SU-DHL-6 (cell line): Measurements from ENCODE around the gene PROX1.

Experiments
- H2AFZ ChIP-seq: fragments of 200-600 bp; sonication (generic); 2 replicates; pipeline ENCODE4 v1.6.1; 2014; ENCODE audit warnings: low read depth, mild to moderate bottlenecking, moderate library complexity, mixed read lengths, antibody characterized with exemption, low read length; ENCODE audit not compliant: severe bottlenecking
- H3F3A ChIP-seq: fragments of 200-600 bp; shearing (Covaris generic); 2 replicates; pipeline ENCODE4 v1.6.0; 2016; ENCODE audit warnings: antibody characterized with exemption, mild to moderate bottlenecking; ENCODE audit not compliant: insufficient read depth
- H3K27ac ChIP-seq: fragments of 200-600 bp; sonication (generic); 2 replicates; pipeline ENCODE4 v1.5.1; 2016; ENCODE audit warnings: low read depth, mild to moderate bottlenecking, low read length, moderate library complexity, mixed read lengths
- H3K27me3 ChIP-seq: fragments of 200-600 bp; sonication (generic), shearing (Covaris generic); 2 replicates; pipeline ENCODE4 v1.6.0; 2014; ENCODE audit warnings: mild to moderate bottlenecking, low read length
- H3K36me3 ChIP-seq: fragments of 200-600 bp; sonication (generic); 2 replicates; pipeline ENCODE4 v1.6.1; 2014; ENCODE audit warnings: mild to moderate bottlenecking, low read length, mixed read lengths
- H3K4me2 ChIP-seq: fragments of 300-600, 200-600 bp; shearing (Covaris generic), sonication (generic); 2 replicates; pipeline ENCODE4 v1.6.0; 2014; ENCODE audit warnings: low read length, low read depth, mild to moderate bottlenecking; ENCODE audit not compliant: poor library complexity, severe bottlenecking
- H3K4me3 ChIP-seq: fragments of 200-600 bp; sonication (generic); 2 replicates; pipeline ENCODE4 v1.5.1; 2014; ENCODE audit warnings: antibody characterized with exemption, low read length, mild to moderate bottlenecking, mixed read lengths; ENCODE audit not compliant: insufficient read depth, poor library complexity, severe bottlenecking
- H3K79me2 ChIP-seq: fragments of 200-600 bp; sonication (generic); 2 replicates; pipeline ENCODE4 v1.6.1; 2014; ENCODE audit warnings: mild to moderate bottlenecking, low read length, moderate library complexity; ENCODE audit not compliant: insufficient read depth
- H3K9ac ChIP-seq: fragments of 200-600 bp; sonication (generic); 2 replicates; pipeline ENCODE4 v1.7.0; 2014; ENCODE audit warnings: mild to moderate bottlenecking, low read length
- H3K9me2 ChIP-seq: fragments of 200-600 bp; sonication (generic); replicated peaks from 2 replicates; pipeline ENCODE4 v1.6.1; 2014; ENCODE audit warnings: low read length; ENCODE audit not compliant: insufficient read depth
- H3K9me3 ChIP-seq: fragments of 200-600 bp; sonication (generic); 2 replicates; pipeline ENCODE4 v1.6.1; 2014; ENCODE audit warnings: low read length, mixed read lengths; ENCODE audit not compliant: insufficient read depth
- H4K20me1 ChIP-seq: fragments of 200-600 bp; sonication (generic); 2 replicates; pipeline ENCODE4 v1.6.1; 2014; ENCODE audit warnings: low read depth, mild to moderate bottlenecking, antibody characterized with exemption, low read length, moderate library complexity, mixed read lengths
- CTCF ChIP-seq: fragments of 200-600 bp; sonication (generic); IDR thresholded peaks from one replicate; pipeline ENCODE4 v1.5.1; 2017; ENCODE audit warnings: antibody characterized with exemption, mild to moderate bottlenecking, low read length, moderate library complexity; ENCODE audit not compliant: insufficient read depth, poor library complexity, severe bottlenecking
- EZH2phosphoT487 ChIP-seq: fragments of 200-600 bp; sonication (generic), shearing (Covaris generic); conservative IDR thresholded peaks from 2 replicates; pipeline ENCODE4 v1.6.1; 2018; ENCODE audit warnings: mild to moderate bottlenecking, antibody characterized with exemption, low read length, moderate library complexity, mixed read lengths

PROX1 gene

GRCh38 chr1:213940947-213941346 lies 46.8 kb upstream of the PROX1 start:
- H3K79me2 ChIP-seq = no peaks in the 10 kb centered on the region
- no peaks in the 10 kb centered on the region for H4K20me1 ChIP-seq
- no peaks in the 10 kb centered on the region for H3F3A ChIP-seq
- no peak overlapping the region for H2AFZ ChIP-seq
- H3K4me3 ChIP-seq = no peak overlapping the region
- no peaks in the 10 kb centered on the region for H3K9me2 ChIP-seq
- no peaks in the 10 kb centered on the region for H3K27me3 ChIP-seq
- TF ChIP-seq EZH2phosphoT487 (no peak), CTCF (no peak)
- H3K4me2 ChIP-seq = no peak overlapping the region
- no peak overlapping the region for H3K27ac ChIP-seq
- no peaks in the 10 kb centered on the region for H3K9me3 ChIP-seq
- no peak overlapping the region for H3K9ac ChIP-seq
- no peaks in the 10 kb centered on the region for H3K36me3 ChIP-seq

DNA sequence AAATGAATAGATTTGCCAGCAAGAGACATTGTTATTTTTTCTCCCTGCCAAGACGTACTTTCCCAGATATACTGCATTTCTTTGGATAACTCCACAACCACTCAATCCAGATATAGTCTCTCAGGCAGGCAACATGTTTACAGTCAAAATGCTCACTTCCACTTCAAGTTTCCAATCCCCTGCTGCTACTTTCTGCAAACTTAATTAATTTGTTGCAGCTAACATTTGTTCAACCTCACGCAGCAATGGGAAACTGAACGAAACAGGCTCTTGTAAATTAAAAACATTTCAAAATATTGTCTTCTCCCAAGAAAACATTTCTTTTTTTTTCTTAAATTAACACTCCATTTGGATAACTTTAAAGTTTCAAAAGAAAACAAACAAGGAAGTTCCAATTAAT lies 45.7 kb upstream of the PROX1 start:
- Histone ChIP-seq H3K36me3 (no peaks in the 10 kb centered on the region), H3K4me3 (no peak overlapping the region), H3K79me2 (no peaks in the 10 kb centered on the region), H3K9me3 (no peaks in the 10 kb centered on the region), H4K20me1 (no peaks in the 10 kb centered on the region), H3F3A (no peaks in the 10 kb centered on the region), H2AFZ (no peak overlapping the region), H3K9ac (no peak overlapping the region), H3K4me2 (no peak overlapping the region), H3K9me2 (no peaks in the 10 kb centered on the region), H3K27ac (no peak overlapping the region), H3K27me3 (no peaks in the 10 kb centered on the region)
- TF ChIP-seq CTCF (no peak), EZH2phosphoT487 (no peak)

GRCh38 chr1:213947200-213947801 lies 40.5 kb upstream of the PROX1 start:
- TF ChIP-seq CTCF (no peak), EZH2phosphoT487 (no peak)
- Histone ChIP-seq H3F3A (no peaks in the 10 kb centered on the region), H3K4me3 (no peak overlapping the region), H3K27me3 (no peaks in the 10 kb centered on the region), H3K27ac (no peak overlapping the region), H3K9ac (no peak overlapping the region), H3K9me2 (no peaks in the 10 kb centered on the region), H4K20me1 (no peaks in the 10 kb centered on the region), H3K9me3 (no peaks in the 10 kb centered on the region), H2AFZ (no peak overlapping the region), H3K36me3 (no peaks in the 10 kb centered on the region), H3K79me2 (no peaks in the 10 kb centered on the region), H3K4me2 (no peak overlapping the region)

GRCh38 chr1:213951876-213952275 lies 35.9 kb upstream of the PROX1 start:
- no peak for TF ChIP-seq EZH2phosphoT487
- TF ChIP-seq CTCF = no peak
- Histone ChIP-seq H3K4me2 (no peak overlapping the region), H3K36me3 (no peaks in the 10 kb centered on the region), H2AFZ (no peak overlapping the region), H3K79me2 (no peaks in the 10 kb centered on the region), H3K9me2 (no peaks in the 10 kb centered on the region), H3K9ac (no peak overlapping the region), H3F3A (no peaks in the 10 kb centered on the region), H3K27me3 (no peaks in the 10 kb centered on the region), H3K27ac (no peak overlapping the region), H3K9me3 (no peaks in the 10 kb centered on the region), H4K20me1 (no peaks in the 10 kb centered on the region), H3K4me3 (no peak overlapping the region)
